HG03558 (cell line): ENCODE data around the gene ZNF678.
"Not testable (repeated sequence)": the region's sequence is repeated elsewhere in the genome, so short reads cannot be mapped to it uniquely, and the experiment has no call there.

Experiments used
- ATAC-seq: cut with Tn5 transposase; IDR thresholded peaks from one replicate; pipeline ENCODE4 v1.9.1; 2021; ENCODE audit warnings: moderate number of reproducible peaks; ENCODE audit not compliant: unreplicated experiment; ENCODE audit errors: extremely low read depth

The ZNF678 gene

DNA sequence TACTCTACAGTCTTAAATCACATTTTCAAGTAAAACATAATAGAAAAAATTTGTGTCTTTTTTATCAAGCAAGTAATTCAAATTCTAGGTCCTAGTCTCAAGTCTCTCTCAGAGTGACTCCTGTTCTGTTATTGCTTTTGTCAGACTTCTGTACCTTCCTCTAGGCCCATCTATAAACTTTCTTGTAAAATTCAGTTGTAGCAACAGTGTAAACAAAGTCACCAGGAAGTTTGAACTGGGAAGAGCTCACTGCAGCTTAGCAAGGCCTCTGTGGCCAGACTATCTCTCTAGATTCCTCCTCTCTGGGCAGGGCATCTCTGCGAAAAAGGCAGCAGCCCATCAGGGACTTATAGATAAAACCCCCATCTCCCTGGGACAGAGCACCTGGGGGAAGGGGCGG is 13.5 kb upstream of the ZNF678 start:
- no peak for ATAC-seq

DNA sequence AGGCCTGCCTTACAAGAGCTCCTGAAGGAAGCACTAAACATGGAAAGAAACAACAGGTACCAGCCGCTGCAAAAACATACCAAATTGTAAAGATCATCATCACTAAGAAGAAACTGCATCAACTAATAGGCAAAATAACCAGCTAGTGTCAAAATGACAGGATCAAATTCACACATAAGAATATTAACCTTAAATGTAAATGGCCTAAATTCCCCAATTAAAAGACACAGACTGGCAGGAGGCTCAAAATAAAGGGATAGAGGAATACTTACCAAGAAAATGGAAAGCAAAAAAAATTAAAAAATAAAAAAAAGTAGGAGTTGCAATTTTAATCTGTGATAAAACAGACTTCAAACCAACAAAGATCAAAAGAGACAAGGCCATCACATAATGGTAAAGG is 11.5 kb upstream of the ZNF678 start:
- ATAC-seq: not testable (repeated sequence)

DNA sequence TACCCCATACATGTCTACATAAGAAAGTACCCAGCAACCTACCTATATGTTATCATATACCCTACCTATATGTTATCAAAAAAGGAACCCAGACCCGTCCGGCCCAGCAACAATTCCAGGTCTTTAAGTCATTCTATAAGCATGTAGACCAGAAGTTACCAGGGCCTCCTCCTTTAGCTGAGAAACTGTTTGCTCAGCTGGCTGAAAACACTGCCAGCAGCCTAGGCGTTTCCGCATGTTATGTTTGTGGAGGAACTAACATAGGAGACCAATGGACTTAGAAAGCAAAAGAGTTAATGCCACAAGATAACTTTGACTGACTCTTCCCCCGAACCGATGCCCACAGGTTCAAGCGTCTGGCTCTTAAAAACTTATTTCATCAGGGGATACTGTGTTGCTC is 7.1 kb upstream of the ZNF678 start:
- no peak for ATAC-seq

DNA sequence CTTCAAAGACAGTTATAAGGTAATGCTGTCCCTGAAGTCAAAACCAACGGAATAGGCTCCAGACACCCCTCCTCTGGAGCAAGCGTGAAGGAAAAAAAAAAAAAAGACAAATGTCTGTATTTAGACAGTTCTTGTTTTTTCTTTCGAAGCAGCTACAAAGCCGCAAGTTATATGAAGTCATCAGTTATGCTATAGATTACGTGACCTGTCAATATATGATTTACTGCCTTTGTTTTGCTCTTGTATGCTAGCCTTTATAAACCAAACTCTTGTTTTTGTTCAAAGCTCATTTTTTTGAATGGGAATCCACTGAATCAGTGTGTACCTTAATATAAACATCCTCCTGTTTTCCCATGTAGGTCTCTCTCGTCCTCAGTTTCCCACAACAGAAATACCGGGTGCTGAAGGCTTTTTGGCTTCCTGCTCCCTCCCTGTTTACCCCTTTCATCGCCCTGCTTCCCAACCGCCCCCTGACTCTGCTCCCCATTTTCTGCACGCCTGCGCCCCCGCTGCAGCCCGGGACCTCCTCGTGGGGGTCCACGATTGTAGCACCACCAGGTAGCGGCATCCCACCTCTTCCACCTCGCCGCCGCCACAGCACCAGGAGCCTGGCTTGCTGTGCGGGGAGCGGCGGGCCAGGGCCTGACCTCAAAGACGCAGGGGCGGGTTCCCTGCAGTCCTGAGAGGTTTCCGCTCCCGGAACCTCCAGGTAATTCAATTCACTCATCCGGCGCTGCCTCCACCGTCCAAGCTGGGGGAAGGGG is 5.2 kb upstream of the ZNF678 start:
- ATAC-seq: no peak

DNA sequence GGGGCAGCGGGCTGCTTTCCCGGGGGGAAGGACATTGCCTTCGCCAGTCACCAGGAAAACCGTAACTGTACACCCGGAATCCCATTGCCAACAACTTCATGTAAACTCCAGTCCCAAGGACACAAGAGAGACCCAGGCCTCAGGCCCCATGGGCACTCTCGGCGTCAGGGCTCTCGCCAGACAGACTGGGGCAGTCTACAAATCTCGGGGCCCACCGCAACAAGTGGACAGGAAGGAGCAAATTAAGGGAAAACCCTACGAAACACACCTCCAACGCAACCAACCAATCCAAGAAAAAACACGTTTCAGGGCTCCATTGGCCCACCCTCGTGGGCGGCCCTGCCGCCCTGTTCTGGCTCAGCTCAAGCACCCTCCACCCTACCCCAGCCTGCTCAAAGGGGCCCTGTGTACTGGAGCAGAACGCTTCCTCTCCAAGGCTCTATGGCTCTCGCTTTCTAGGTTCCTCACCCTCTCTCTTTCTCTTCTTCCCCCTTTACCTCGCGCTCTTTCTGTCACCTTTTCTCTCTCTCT is 4.6 kb upstream of the ZNF678 start:
- ATAC-seq: no peak

DNA sequence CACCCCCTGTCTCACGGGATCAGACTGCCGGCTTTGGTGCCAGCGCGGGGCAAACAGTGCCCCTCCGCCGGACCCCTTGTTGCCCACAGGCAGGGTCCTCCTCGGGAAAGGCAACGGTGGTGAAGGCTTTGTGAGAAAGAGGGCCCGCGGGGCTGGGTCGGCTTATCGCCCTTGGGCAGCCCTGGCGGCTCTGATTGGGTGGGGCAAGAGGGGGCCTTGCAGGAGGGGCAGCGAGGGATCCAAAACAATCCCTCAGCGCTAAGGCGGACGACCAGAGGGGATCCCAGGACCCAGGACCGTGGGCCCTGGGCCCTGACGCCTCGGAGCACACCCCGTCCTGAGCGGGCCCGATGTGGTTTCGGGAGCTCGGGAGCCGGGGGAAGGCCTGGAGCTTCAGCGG is 3.9 kb upstream of the ZNF678 start:
- ATAC-seq: no peak

DNA sequence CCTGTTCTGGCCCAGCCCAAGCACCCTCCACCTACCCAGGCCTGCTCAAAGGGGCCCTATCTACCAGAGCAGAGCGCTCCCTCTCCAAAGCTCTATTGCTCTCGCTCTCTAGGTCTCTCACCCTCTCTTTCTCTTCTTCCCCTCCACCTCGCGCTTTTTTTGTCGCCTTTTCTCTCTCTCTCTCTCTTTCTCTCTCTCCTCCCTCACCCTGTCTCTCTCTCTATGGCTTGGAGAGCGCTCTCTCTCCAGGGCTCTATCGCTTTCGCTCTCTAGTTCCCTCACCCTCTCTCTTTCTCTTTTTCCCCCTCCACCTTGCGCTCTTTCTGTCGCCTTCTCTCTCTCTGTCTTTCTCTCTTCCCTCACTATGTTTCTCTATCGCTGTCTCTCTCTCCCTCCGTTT is 3.4 kb upstream of the ZNF678 start:
- no peak for ATAC-seq

DNA sequence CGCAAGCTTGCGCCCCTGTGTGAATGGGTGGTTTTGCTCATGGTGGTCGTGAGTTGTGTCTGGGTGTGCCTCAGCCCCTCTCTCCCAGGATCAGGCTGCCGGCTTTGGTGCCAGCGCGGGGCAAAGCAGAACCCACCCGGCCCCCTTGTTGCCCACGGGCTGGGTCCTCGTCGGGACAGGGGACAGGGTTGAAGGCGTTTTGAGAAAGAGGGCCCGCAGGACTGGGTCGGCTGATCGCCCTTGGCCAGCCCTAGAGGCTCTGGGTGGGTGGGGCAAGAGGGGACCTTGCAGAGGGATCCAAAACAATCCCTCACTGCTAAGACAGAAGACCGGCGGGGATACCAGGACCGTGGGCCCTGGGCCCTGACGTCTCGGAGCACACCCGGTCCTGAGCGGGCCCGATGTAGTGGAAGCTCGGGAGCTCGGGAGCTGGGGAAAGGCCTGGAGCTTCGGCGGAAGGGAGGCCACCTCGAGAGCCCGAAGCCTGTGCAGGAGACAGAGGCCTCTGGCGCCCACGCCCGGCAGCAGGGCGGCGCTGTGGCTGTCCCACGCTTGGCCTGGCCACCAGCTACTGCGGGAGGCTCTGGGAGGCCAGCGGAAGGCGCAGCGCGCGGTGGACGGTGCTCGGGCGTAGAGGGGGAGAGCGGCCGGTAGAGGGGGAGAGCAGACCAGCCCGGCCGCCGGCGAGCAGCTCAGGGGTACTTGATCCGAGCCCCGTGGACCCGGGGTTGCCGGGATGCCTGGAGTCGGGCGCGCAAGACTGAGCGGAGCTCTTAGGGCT is 2.8 kb upstream of the ZNF678 start:
- ATAC-seq: no peak

DNA sequence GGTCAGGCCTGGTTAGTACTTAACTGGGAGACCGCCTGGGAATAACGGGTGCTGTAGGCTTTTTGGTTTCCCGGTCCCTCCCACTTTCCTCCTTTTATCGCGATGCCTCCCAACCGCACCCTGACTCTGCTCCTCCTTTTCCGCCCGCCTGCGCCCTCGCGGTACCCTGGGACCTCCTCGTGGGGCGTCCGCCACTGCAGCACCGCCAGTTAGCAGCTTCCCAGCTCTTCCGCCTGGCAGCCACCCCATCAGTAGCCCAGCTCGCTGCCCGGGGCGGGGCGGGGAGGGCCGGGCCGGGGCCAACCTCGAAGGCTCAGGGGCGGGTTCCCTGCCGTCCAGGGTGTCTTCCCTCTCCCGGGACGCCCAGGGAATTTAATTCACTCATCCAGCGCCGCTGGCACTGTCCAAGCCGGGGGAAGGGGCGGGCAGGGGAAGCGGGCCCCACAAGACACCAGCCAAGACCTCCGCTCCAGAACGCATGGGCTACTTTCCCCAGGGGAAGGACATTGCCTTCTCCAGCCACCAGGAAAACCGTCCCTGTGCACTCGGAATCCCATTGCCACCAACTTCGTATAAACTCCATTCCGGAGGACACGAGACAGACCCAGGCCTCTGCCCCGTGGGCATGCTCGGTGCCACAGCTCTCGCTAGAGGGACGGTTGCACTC is 2.0 kb upstream of the ZNF678 start:
- no peak for ATAC-seq

DNA sequence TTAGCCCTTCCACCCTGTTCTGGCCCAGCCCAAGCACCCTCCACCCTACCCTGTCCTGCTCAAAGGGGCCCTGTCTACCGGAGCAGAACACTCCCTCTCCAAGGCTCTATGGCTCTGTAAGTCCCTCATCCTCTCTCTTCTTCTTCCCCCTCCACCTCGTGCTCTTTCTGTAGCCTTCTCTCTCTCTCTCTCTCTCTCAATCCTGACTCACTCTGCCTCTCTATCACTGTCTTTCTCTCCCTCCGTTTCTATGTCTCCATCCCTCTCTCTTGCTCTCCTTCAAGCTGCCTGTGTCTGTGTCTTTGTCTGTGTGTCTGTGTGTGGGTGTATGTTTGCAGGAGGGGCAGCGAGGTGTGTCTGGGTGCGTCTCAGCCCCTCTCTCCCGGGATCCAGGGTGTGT is 1.3 kb upstream of the ZNF678 start:
- ATAC-seq: no peak

DNA sequence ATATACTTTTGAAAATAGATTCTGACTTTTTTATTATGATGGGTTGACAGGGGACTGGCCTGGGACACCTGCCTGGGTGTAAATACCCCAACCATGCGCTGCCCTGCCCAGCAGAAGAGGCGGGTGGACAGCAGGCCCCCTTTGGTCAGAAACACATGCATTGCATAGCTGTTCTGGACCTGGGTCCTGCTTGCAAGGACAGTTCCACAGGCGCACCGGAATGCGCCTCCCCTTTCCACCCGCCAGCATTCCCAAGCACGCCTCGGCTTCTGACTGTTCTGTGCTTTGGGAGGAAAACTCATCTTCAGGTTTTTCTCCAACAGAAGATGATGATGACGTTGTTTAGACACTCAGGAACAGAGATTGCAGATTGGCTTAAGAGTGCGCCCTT is 428 bp upstream of the ZNF678 start:
- no peak for ATAC-seq

DNA sequence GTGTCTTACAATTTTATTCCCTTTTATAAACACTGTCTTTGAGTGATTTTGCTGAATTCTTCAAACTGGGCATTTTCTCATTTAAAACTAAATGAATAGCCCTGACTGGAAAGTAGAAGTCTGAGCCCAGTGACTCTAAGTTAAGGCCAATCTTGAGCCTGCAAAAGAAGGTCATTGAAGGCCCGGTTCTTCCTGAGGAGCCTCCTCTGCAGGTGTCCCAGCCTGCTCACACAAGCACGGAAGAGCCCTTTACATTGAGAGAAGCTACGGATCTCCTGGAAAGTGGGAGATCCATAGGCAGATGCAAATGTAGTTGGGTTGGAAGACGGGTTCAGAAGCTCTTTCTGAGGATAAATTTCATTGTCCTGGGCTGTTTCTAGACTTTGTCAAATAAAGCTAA is 3.9 kb downstream of the ZNF678 start:
- no peak for ATAC-seq

DNA sequence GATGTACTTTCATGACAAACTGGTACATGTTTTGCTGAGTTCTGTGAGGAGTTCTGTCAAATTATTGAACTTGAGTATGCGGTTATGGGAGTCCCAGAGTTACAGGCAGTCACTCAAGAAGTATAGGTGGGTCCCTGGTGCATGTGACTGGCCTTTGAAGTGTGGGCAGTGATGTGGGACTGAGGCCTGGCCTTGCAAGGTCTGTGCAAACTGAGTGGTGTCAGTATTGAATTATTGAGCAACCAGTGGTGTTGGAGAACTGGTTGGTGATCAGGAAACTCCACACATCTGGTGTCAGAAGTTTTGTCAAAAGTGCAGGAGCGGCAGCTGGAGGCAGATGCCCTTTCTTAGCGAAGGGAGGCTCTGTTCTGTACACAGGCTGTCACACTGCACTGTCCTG is 5.2 kb downstream of the ZNF678 start:
- ATAC-seq: no peak

DNA sequence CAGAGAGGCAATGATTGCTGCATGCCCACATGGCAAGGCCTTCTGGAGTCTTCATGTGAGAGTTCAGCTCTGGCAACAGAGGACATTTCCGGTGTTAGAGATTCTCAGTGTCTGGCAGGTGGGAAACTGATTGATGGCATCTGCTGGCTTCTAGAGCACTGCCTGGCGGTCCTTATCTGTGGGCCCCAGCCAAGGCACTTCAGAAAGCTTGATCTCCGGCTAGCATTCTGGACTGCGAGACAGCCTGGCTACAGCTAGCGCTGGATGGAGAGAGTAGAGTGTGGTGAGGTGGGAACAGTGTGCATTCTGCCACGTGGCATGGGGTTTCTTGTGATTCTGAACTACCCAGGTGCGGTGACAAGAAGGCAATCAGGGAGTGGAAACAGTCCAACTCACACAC is 9.4 kb downstream of the ZNF678 start:
- no peak for ATAC-seq

DNA sequence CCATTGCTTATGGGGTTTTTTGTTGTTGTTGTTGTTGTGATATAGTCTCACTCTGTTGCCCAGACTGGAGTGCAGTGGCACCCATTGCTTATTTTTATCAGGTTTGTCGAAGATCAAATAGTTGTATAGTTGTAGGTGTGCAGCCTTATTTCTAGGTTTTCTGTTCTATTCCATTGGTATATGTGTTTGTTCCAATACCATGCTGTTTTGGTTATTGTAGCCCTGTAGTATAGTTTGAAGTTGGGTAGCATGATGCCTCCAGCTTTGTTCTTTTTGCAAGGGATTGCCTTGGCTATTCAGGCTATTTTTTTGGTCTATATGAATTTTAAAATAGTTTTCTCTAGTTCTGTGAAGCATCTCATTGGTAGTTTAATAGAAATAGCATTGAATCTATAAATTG is 11.6 kb downstream of the ZNF678 start:
- no peak for ATAC-seq

DNA sequence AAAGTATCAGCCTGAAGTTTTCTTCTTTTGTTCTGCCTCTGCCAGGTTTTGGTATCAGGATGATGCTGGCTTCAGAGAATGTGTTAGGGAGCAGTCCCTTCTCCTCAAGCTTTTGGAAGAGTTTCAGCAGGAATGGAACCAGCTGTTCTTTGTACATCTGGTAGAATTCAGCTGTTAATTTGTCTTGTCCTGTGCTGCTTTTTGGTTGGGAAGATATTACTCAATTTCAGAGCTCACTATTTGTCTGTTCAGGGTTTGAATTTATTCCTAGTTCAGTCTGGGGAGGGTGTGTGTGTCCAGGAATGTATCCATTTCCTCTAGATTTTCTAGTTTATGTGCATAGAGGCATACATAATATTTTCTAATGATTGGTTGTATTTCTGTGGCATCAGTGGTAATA is 12.8 kb downstream of the ZNF678 start:
- ATAC-seq: no peak

DNA sequence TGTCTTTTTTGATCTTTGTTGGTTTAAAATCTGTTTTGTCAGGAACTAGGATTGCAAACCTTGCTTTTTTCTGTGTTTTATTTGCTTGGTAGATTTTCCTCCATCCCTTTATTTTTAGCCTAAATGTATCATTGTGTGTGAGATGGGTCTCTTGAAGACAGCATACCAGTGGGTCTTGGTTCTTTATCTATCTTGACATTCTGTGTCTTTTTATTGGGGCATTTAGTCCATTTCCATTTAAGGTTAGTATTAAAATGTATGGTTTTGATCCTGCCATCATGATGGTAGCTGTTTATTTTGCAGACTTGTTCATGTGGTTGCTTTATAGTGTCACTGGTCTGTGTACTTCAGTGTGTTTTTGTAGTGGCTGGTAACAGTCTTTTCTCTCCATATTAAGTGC is 14.1 kb downstream of the ZNF678 start:
- ATAC-seq: no peak

DNA sequence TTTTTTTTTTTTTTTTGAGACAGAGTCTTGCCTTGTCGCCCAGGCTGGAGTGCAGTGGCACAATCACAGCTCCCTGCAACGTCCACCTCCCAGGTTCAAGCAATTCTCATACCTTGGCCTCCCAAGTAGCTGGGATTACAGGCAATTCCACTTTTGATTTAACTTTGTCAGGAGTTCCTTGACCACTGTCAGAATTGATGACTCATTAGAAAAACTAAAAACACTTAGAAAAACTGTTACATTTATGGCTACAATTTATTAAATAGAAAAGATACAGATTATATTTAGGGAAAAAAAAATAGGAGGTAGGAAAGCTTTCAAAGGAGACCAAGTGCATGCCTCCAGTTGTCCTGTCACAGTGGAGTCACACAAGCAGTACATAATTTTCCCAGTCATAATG is 20.0 kb downstream of the ZNF678 start:
- no peak for ATAC-seq

DNA sequence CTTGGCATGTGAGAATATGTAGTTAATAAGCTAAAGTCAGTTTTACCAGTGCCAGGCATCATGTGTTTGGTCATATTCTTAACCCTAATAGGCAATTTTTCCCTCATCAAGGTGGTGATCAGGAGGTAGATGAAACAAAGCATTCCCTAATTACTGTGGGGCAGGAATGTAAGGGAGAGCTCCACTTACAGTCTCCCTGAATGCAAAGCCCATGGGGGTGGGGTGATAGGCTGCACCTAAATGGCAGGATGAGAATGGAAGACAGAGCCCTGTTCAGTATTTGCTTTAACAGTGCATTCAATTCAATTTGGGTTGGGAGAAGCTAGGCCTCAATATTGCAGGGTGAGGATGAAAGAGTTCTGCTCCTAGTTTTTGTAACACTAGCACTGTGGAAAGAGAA is 23.4 kb downstream of the ZNF678 start:
- ATAC-seq: no peak

DNA sequence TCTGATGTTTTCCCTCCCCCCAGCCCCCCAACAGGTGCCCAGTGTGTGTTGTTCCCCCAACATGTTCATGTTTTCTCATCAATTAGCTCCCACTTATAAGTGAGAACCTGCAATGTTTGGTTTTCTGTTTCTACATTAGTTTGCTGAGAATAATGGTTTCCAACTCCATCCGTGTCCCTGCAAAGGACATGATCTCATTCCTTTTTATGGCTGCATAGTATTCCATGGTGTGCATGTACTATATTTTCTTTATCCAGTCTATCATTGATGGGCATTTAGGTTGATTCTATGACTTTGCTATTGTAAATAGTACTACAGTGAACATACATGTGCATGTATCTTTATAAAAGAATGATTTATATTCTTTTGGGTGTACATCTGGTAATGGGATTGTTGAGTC is 24.6 kb downstream of the ZNF678 start:
- no peak for ATAC-seq

DNA sequence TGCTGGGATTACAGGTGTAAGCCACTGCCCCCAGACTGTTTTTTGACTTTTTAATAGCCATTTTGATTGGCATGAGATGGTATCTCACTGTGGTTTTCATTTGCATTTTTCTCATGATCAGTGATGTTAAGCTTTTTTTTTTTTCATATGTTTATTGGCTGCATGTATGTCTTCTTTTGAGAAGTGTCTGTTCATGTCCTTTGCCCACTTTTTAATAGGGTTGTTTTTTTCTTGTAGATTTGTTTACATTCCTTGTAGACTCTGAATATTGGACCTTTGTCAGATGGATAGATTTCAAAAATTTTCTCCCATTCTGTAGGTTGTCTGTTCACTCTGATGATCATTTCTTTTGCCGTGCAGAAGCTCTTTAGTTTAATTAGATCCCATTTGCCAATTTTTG is 25.4 kb downstream of the ZNF678 start:
- ATAC-seq: not testable (repeated sequence)
